Measurements from ENCODE around the gene MSANTD1. TPM values are rescaled to one million over a fixed set of nuclear protein-coding genes. Genes with fewer than 3 reads are reported as not detected.

Gene MSANTD1
- total RNA-seq, 2 experiments from 2014 or later: 1.3 to 1.4 TPM

DNA sequence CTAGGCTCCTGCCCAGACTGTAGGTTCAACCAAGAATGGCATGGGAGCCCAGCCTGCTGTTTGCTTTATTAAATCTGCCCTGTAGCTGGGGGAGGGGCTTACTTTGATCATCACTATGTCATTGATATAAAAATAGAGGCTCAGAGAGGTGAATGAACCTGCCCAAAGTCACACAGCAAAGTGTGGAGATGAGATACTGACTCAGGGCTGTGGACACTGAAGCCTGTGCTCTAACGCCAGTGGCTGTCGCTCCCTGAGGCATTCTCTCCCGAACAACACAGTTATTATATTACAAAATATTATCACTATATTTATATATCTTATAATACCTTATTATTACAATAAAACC, 3.5 kb downstream of the MSANTD1 start:
- no peaks in the 10 kb centered on the region for H3K9me3 Mint-ChIP-seq
- no peaks in the 10 kb centered on the region for H3K27me3 Mint-ChIP-seq
- H3K4me3 Mint-ChIP-seq: no peak overlapping the region

DNA sequence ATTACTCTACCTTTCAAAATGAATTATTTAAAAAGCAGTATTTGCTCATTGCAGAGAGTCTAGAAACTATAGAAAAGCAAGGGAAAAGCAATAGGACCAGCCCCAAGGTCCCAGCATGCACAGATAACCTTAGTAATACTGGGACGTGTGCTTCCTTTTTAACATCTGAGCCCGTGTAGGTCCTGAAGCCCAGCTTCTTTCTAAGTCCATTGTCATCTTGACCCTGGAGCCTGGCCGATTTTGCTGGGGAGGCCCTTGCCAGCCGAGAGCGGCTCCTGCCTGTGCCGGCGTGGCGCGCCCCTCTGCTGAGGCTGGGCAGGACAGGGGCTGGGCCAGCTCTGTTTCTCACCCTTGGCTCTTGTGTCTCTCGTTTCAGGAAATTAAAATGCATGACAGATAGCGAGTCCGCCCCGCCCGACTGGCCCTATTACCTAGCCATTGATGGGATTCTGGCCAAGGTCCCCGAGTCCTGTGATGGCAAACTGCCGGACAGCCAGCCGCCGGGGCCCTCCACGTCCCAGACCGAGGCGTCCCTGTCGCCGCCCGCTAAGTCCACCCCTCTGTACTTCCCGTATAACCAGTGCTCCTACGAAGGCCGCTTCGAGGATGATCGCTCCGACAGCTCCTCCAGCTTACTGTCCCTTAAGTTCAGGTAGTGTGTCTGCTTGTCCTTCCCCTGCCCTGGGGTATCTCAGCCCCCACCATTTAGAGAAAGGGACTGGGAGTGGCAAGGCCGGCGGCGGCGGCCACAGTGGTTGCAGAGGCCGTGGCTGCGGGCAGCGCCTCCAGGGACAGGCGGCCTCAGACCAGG, 4.1 kb downstream of the MSANTD1 start:
- POLR2A ChIA-PET: no interaction called here
- ATAC-seq (ENCODE audit: low read depth) (no peak), DNase-seq (peak; percentile 20)
- Mint-ChIP-seq H3K27ac (no peak overlapping the region), H3K9me3 (no peaks in the 10 kb centered on the region), H3K36me3 (no peaks in the 10 kb centered on the region), H3K4me3 (no peak overlapping the region), H3K27me3 (no peaks in the 10 kb centered on the region), H3K4me1 (no peaks in the 10 kb centered on the region)

More for the DNA sequence above, 3.5 kb downstream of the MSANTD1 start:
- Mint-ChIP-seq H3K4me1 (no peaks in the 10 kb centered on the region), H3K36me3 (no peaks in the 10 kb centered on the region), H3K27ac (no peak overlapping the region)
- DNase-seq (no peak), ATAC-seq (ENCODE audit: low read depth) (no peak)
- POLR2A ChIA-PET: no interaction called here

DNA sequence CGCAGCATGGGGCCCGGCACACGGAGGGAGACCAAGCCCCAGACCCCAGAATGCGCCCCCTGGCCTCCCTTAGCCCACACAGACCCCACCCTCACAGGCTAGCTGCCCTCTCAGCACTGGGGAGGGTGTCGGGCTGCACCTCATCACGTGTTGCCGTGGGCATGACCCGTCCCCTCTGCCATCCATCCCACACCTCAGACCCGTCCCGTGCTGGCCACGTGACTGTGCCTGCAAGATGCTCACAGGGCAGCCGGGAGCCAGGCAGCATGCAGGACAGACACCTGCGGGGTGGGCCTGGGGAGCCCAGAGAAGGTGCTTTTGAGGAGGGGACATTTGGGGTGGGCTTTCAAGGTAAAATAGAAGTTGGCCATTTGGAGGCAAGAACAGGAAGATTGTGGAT, 4.8 kb downstream of the MSANTD1 start:
- Mint-ChIP-seq H3K36me3 (no peaks in the 10 kb centered on the region), H3K27ac (no peak overlapping the region), H3K4me3 (no peak overlapping the region), H3K27me3 (no peaks in the 10 kb centered on the region), H3K9me3 (no peaks in the 10 kb centered on the region), H3K4me1 (no peaks in the 10 kb centered on the region)
- ATAC-seq (ENCODE audit: low read depth) (no peak), DNase-seq (peak; percentile 17)
- POLR2A ChIA-PET: no interaction called here

DNA sequence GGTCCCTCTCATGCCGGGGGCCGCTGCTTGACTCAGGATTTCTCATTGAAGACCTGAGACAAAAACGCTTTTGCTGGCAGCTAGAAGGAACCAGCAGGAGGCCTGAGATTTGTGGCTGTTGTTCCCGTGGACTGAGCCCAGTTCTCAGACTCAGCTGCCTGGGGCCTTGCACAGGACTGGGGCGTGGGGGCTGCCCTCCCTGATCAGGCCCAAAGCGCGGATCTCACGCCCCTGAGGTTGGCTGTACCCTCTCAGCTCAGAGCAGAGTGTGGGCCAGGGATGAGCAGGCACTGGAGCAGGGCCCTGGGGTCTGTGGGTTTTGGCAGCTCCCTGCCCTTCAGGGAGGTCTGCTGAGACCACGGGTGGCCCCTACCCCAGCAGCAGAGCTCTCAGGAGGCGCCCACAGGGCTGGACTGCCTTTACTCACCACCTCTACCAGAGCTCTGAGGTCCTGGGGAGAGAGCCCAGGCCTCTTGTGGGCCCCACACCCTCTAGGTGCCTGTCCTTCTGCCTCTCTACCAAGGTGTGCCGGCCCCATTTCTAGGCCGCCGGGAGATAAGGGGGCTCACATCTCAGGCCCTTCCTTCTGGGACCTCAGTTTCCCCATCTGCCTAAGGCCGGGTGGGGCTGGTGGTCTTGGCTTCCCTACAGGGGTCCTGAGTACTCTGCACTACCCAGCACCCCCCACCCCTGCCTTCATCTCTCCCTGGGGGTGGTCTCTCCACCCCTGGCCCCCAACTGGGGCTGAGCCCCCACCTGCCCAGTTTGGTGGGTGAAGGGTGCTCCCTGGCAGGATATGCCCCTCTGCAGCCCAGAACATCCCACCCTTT, 5.6 kb downstream of the MSANTD1 start:
- POLR2A ChIA-PET: no interaction called here
- Mint-ChIP-seq H3K4me3 (no peak overlapping the region), H3K9me3 (no peaks in the 10 kb centered on the region), H3K36me3 (no peaks in the 10 kb centered on the region), H3K27me3 (no peaks in the 10 kb centered on the region), H3K27ac (no peak overlapping the region), H3K4me1 (no peaks in the 10 kb centered on the region)
- DNase-seq (peak; percentile 23), ATAC-seq (ENCODE audit: low read depth) (no peak)

DNA sequence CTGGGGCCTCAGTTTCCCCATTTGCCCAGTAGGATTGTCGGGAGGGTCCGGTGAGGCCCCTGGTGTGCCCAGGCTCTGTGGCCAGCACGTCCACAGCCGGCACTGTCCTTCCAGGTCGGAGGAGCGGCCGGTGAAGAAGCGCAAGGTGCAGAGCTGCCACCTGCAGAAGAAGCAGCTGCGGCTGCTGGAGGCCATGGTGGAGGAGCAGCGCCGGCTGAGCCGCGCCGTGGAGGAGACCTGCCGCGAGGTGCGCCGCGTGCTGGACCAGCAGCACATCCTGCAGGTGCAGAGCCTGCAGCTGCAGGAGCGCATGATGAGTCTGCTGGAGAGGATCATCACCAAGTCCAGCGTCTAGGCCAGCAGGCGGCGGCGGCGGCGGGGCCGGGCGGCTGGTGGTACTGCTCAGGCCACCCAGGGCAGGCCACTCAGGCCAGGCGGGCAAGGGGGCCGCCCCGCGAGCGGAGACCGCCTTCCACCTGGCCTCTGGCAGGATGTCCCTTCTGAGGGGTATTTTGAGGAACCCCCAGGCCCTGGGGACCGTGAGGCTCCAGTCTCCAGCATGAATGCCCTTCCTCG, 6.7 kb downstream of the MSANTD1 start:
- H3K4me1 Mint-ChIP-seq: no peaks in the 10 kb centered on the region
- H3K4me3 Mint-ChIP-seq: no peak overlapping the region
- no peaks in the 10 kb centered on the region for H3K27me3 Mint-ChIP-seq
- DNase-seq (no peak), ATAC-seq (ENCODE audit: low read depth) (no peak)
- no peak overlapping the region for H3K27ac Mint-ChIP-seq
- H3K9me3 Mint-ChIP-seq: no peaks in the 10 kb centered on the region
- H3K36me3 Mint-ChIP-seq: no peaks in the 10 kb centered on the region
- POLR2A ChIA-PET: no interaction called here

DNA sequence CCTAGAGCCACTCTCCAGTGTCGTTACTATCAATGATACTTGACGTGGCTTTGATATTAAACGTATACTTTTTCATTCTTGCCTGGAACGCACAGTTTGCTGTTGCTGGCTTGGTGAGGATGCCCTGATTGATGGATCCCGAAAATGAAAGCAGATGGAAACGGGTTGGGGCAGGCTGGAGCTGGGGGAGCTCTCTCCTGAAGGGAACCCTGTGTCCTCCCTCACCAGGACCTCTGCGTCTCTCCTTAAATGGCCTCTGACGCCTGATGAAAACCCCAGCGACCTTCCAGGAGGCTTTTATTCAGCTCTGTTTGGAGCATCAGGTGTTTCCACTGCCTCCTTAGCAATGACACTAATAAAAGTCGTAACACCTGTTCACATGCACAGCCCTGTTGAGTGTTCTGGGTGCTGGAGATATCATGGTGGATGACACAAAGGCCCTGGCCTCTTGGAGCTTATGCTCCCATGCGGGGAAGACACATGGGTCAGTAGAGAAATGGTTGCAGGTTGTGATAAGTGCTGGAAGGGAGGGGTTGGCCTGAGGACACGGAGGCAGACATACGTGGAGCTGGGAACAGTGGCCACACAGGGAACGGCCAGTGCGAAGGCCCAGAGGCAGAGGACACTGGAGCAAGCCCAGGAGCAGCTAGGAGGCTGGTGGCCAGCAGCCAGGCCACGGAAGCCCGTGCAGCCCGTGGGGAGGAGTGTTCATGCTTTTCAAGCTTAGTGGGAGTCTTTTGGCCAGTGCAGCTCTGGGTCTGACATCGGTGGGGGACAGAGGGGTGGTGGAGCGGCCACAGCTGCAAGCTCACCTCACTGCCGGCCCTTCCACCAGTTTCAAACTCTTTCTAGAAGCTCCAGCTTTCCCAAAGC, 7.5 kb downstream of the MSANTD1 start:
- H3K9me3 Mint-ChIP-seq: no peaks in the 10 kb centered on the region
- no peak overlapping the region for H3K4me3 Mint-ChIP-seq
- H3K36me3 Mint-ChIP-seq: no peaks in the 10 kb centered on the region
- H3K27ac Mint-ChIP-seq: no peak overlapping the region
- ATAC-seq (ENCODE audit: low read depth): no peak
- no peaks in the 10 kb centered on the region for H3K27me3 Mint-ChIP-seq
- POLR2A ChIA-PET: no interaction called here
- H3K4me1 Mint-ChIP-seq: no peaks in the 10 kb centered on the region
- no peak for DNase-seq

DNA sequence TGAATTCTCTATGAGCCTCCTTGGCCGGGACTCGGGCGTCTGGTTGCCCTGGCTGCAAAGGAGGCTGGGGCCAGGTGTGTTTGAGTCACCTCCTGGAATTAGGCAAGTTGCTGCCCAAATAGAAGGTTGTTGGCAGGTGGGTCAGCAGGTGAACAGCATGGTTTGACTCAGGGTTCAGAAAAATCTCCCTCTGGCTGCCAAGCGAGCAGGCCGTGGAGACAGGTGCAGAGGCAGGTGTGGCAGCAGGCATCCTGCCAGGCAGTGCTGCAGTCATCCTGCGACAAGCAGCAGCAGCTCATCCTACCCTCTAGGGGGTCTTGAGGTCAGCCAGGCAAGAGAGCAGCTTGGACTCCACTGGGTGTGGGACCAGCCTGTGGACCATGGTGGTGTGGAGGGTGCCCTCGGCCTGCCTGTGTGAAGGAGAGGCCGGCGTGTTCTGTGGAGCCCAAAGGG, 8.2 kb downstream of the MSANTD1 start:
- DNase-seq (no peak), ATAC-seq (ENCODE audit: low read depth) (no peak)
- no peaks in the 10 kb centered on the region for H3K36me3 Mint-ChIP-seq
- no peak overlapping the region for H3K27ac Mint-ChIP-seq
- no peaks in the 10 kb centered on the region for H3K27me3 Mint-ChIP-seq
- no peaks in the 10 kb centered on the region for H3K4me1 Mint-ChIP-seq
- no peak overlapping the region for H3K4me3 Mint-ChIP-seq
- POLR2A ChIA-PET: no interaction called here
- H3K9me3 Mint-ChIP-seq: no peaks in the 10 kb centered on the region

DNA sequence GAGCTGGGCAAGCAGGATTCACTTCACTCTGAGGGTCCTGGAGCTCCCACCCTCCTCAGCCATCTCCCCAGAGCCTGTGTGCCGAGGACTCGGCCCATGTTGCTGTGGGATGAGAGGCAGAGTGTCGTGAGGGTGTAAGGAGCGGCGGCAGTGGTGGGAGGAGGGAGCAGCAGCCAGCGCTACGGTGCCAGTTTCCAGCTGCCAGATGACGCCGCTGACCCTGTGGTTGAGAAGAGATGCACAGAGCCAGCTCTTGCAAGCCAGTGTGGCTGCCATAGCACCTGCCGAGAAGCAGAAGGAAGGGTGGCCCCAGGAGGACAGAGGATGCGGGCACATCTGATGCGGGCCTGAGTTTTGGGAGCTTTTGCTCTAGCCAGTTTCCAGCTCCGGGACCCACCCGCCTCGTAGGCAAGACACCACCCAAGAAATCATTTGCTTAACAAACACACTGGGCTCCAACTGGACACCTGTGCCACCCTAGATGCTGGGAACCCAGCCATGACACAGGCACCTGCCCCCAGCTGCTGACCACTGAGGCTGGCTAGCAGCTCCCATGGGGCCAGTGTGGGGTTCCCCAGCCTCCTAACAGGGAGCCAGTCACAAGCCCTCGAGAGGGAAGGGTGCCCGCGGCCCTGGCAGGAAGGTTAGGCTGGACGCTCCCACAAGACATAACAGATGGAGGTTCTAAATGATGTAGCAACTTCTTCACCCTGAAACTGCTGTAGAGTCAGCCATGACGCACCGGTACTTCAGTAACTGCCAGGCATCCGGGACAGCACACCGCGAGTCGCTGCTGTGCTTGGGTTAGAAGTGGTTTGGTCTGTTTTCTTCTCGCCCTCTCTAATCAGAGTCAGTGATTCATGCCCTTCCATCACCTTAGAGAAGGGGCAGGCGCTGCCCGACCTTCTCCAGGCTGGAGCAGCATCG, 8.9 kb downstream of the MSANTD1 start:
- POLR2A ChIA-PET: no interaction called here
- H3K36me3 Mint-ChIP-seq: no peaks in the 10 kb centered on the region
- H3K9me3 Mint-ChIP-seq: no peaks in the 10 kb centered on the region
- ATAC-seq (ENCODE audit: low read depth) (no peak), DNase-seq (no peak)
- no peak overlapping the region for H3K27ac Mint-ChIP-seq
- no peaks in the 10 kb centered on the region for H3K4me1 Mint-ChIP-seq
- H3K4me3 Mint-ChIP-seq: no peak overlapping the region
- H3K27me3 Mint-ChIP-seq: no peaks in the 10 kb centered on the region

DNA sequence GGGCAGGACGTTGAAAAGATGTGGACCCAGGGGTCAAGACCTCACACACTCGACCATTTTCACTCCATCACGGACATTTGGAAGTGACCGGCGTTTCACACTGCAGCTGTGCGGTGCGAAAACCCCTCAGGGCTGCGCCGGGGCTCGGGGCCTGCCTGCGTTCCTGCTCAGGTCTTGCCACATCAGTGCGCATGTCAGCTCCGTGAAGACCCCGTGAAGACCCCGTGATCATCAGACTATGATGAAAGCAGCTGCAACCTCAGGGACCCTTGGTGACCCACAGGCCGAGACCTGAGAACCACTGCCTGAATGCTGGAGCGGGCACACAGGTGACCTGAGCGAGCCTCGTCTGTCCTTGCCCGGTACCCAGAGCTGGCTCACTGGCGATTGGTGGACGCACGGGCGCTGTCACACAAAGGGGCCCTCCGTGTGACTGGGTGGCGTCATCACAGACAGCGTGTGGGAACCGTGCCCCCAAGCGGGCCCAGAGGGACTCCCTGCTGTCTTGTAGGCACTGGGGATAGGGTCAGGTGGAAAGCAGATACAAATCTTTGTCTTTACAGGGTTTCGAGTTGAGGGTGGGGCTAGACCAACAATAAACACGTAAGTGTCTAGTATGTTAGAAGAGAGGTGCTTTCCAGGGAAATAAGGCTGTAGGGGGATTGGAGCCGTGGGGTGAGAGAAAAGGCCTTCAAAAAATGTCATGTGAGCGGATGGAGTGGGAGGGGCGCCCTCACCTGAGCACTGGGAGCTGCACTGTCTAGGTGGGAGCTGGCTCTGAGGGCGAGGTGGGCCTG, 12.7 kb downstream of the MSANTD1 start:
- ATAC-seq (ENCODE audit: low read depth) (no peak), DNase-seq (no peak)
- H3K27me3 Mint-ChIP-seq: no peaks in the 10 kb centered on the region
- H3K4me1 Mint-ChIP-seq: no peaks in the 10 kb centered on the region
- no peaks in the 10 kb centered on the region for H3K9me3 Mint-ChIP-seq
- no peaks in the 10 kb centered on the region for H3K36me3 Mint-ChIP-seq
- POLR2A ChIA-PET: no interaction called here
- no peak overlapping the region for H3K4me3 Mint-ChIP-seq
- no peak overlapping the region for H3K27ac Mint-ChIP-seq

DNA sequence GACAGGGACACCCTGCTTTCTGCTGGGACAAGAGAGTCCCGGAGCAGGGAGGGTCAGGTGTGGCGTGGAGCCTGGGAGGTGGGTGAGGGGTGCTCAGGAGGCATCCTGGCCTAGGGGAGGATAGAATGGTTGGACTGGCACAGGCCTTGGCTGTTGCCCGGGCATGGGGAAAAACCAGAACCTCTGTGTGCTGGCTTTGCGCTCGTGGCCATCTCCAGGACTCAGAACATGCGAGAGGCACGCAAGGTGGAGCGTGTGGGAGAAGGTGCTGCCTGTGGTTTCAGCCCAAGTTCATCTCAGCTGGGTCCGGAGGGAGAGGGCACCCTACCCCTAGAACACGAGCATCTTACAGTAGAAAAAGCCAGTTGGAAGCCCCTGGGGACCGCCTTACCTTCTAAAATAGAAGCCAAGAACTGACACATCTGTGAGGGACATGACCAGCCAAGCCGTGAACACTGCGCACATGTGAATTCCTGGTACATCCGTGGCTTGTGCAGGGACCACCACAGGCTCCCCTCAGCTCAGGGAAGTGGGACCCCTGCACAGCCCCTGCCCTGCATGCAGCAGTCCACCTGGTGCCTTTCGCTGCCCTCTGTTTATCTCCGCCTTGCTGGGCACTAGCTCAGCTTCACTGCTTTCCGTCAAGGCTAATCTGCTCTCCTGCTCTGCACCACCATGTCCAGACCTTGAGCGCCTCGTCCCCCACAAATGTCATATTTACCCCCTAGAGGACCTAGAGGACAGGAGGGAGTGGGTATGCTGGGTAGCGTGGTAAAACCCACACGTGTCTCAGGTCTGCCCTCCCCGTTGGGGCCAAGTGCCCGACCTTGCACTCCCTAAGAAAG, 13.5 kb downstream of the MSANTD1 start:
- Mint-ChIP-seq H3K27me3 (no peaks in the 10 kb centered on the region), H3K4me3 (no peak overlapping the region), H3K27ac (no peak overlapping the region), H3K36me3 (no peaks in the 10 kb centered on the region), H3K9me3 (no peaks in the 10 kb centered on the region), H3K4me1 (no peaks in the 10 kb centered on the region)
- DNase-seq (no peak), ATAC-seq (ENCODE audit: low read depth) (no peak)
- POLR2A ChIA-PET: no interaction called here

DNA sequence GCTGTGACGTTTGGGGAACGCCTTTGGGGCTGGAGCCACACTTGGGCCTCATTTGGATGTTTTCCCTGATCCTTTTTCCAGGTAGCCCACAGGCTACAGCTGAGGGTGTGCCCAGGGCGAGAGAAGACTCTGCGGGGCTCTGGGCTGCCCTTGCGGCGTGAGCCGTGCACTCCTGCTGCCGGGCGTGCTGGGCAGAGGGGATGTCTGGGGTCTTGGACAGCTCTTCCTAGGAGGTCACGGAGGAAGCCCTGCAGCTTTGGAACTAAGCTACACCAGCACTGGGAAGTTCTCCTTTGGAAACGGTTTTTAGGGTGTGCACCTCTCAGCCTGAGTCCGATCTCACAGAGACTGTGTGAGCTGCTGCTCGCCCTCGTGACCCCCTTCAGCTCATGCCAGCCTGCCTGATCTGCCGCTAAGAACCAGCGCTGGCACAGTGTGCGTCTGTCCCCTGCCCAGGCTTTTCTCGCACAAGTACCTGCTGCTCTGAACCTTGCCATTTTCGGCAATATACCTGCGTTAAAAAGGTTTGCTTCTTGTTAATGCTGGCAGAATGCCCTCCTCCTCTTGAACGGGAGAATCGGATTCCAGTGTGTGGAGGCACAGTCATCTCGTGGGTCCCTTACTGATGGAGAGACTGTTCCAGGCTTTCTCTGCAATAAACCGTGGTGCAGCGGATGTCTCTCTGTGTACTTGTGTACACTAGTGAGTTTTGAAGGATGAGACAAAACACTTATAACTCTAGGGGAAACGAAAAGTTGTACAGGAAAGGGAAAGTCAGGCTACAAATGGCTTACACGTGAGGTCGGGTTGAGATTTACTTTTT, 14.3 kb downstream of the MSANTD1 start:
- Mint-ChIP-seq H3K27ac (no peak overlapping the region), H3K4me3 (no peak overlapping the region), H3K36me3 (no peaks in the 10 kb centered on the region), H3K27me3 (no peaks in the 10 kb centered on the region), H3K9me3 (no peaks in the 10 kb centered on the region), H3K4me1 (no peaks in the 10 kb centered on the region)
- POLR2A ChIA-PET: no interaction called here
- DNase-seq (no peak), ATAC-seq (ENCODE audit: low read depth) (no peak)

Measured in activated naive CD8-positive, alpha-beta T cell treated with anti-CD3 and anti-CD28 coated beads, Interleukin-2, amount 10 ng/mL, durations not matched to agents 7 days and 5 days (primary cell).